ENCODE measurements around the gene LILRB5. TPM values are rescaled to one million over a fixed set of nuclear protein-coding genes. Genes with fewer than 3 reads are reported as not detected.
"Not testable (repeated sequence)": the region's sequence is repeated elsewhere in the genome, so short reads cannot be mapped to it uniquely, and the experiment has no call there.

LILRB5 gene
- total RNA-seq, 1 experiment from 2014 or later = 0.05 TPM

- H3K4me1 ChIP-seq (ENCODE audit: control insufficient read depth, insufficient read depth, low read length); H3K27ac ChIP-seq (ENCODE audit: low read length); POLR2A ChIA-PET; H3K4me3 ChIP-seq (ENCODE audit: low read depth in 2 of 2, low read length in 2 of 2); H3K9me3 ChIP-seq (ENCODE audit: control insufficient read depth, insufficient read depth, low read depth, low read length); BruUV-seq (replicated peaks); H3K36me3 ChIP-seq (ENCODE audit: control insufficient read depth, insufficient read depth, low read length); in situ Hi-C loops (cut with HindIII; ENCODE audit: low pct_unique_long_range_greater_than_20kb, low sequenced_read_pairs); intact Hi-C loops (cut with micrococcal nuclease; ENCODE audit: unreplicated experiment); DNase-seq (ENCODE audit: low read depth, low spot score); CTCF ChIA-PET: not testable (repeated sequence)
- peaks cover 39% of the 10 kb centered on the region for H3K27me3 ChIP-seq (ENCODE audit: control insufficient read depth, insufficient read depth, low read length)
- 0 out of 2 replicates have a peak, but pooled peaks have one; percentile 44 for ATAC-seq
Observed at GRCh38 chr19:54271587-54271986, 14.5 kb upstream of the LILRB5 start.

DNA sequence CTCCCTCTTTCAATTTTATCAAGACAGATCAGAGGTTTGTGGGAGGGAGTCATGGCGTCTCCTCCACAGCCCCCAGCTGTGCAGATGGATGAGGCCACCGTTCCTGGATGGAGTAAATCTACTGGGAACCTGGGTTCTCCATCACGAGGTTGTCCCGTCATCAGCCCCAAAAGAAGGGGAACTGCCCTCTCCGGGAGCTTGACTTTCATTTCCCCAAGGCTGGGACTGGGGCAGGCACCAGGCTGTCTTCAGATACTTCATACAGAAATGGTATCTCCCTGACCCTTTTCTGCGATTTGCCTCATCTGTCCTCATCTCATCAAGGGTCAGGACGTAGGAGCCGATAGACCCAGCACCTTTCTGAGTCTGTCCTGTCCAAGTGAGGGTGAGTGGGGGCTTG is 14.0 kb upstream of the LILRB5 start:
- CTCF ChIA-PET = no interaction called here
- no peak for TF ChIP-seq REST (IDR thresholded peaks at IDR 0.05; ENCODE audit: insufficient read depth in 1 of 2, low read depth in 2 of 2, low read length in 1 of 2)
- no peak for TF ChIP-seq TCF7L2 (IDR thresholded peaks at IDR 0.05; ENCODE audit: low read depth, low read length)
- TF ChIP-seq SIN3A (IDR thresholded peaks at IDR 0.05; ENCODE audit: borderline replicate concordance, insufficient read depth, low read depth, low read length) = no peak
- TF ChIP-seq POLR2AphosphoS5 (IDR thresholded peaks at IDR 0.05; ENCODE audit: low read depth, low read length) = no peak
- TF ChIP-seq, protein P1, sequence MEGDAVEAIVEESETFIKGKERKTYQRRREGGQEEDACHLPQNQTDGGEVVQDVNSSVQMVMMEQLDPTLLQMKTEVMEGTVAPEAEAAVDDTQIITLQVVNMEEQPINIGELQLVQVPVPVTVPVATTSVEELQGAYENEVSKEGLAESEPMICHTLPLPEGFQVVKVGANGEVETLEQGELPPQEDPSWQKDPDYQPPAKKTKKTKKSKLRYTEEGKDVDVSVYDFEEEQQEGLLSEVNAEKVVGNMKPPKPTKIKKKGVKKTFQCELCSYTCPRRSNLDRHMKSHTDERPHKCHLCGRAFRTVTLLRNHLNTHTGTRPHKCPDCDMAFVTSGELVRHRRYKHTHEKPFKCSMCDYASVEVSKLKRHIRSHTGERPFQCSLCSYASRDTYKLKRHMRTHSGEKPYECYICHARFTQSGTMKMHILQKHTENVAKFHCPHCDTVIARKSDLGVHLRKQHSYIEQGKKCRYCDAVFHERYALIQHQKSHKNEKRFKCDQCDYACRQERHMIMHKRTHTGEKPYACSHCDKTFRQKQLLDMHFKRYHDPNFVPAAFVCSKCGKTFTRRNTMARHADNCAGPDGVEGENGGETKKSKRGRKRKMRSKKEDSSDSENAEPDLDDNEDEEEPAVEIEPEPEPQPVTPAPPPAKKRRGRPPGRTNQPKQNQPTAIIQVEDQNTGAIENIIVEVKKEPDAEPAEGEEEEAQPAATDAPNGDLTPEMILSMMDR (IDR thresholded peaks at IDR 0.05) = no peak
- H3K4me1 ChIP-seq (ENCODE audit: control insufficient read depth, insufficient read depth, low read length) = no peaks in the 10 kb centered on the region
- no peaks in the 10 kb centered on the region for H3K36me3 ChIP-seq (ENCODE audit: control insufficient read depth, insufficient read depth, low read length)
- H3K27me3 ChIP-seq (ENCODE audit: control insufficient read depth, insufficient read depth, low read length) = peaks cover 39% of the 10 kb centered on the region
- no TSS peak for BruUV-seq (replicated peaks)
- H3K9me3 ChIP-seq (ENCODE audit: control insufficient read depth, insufficient read depth, low read depth, low read length) = no peaks in the 10 kb centered on the region
- intact Hi-C loops (cut with micrococcal nuclease; ENCODE audit: unreplicated experiment) = no loop called here
- ATAC-seq (no peak), DNase-seq (ENCODE audit: low read depth, low spot score) (no peak)
- POLR2A ChIA-PET = no interaction called here
- in situ Hi-C loops (cut with HindIII; ENCODE audit: low pct_unique_long_range_greater_than_20kb, low sequenced_read_pairs) = no loop called here
- H3K4me3 ChIP-seq (ENCODE audit: low read depth in 2 of 2, low read length in 2 of 2) = no peak overlapping the region
- no peak overlapping the region for H3K27ac ChIP-seq (ENCODE audit: low read length)

- ATAC-seq (no peak), DNase-seq (ENCODE audit: low read depth, low spot score) (no peak)
- Histone ChIP-seq H3K4me3 (ENCODE audit: low read depth in 2 of 2, low read length in 2 of 2) (no peak overlapping the region), H3K4me1 (ENCODE audit: control insufficient read depth, insufficient read depth, low read length) (no peaks in the 10 kb centered on the region), H3K27ac (ENCODE audit: low read length) (no peak overlapping the region), H3K27me3 (ENCODE audit: control insufficient read depth, insufficient read depth, low read length) (peaks cover 36% of the 10 kb centered on the region), H3K36me3 (ENCODE audit: control insufficient read depth, insufficient read depth, low read length) (no peaks in the 10 kb centered on the region), H3K9me3 (ENCODE audit: control insufficient read depth, insufficient read depth, low read depth, low read length) (no peaks in the 10 kb centered on the region)
- in situ Hi-C loops (cut with HindIII; ENCODE audit: low pct_unique_long_range_greater_than_20kb, low sequenced_read_pairs) (no loop called here), intact Hi-C loops (cut with micrococcal nuclease; ENCODE audit: unreplicated experiment) (no loop called here)
- CTCF ChIA-PET = no interaction called here
- POLR2A ChIA-PET = interaction anchor here (0.6 kb wide), 1 partner anchor 33 kb away, joined by 3 read pairs; no protein-coding TSS in a partner anchor
- TF ChIP-seq TCF7L2 (IDR thresholded peaks at IDR 0.05; ENCODE audit: low read depth, low read length) (no peak), POLR2AphosphoS5 (IDR thresholded peaks at IDR 0.05; ENCODE audit: low read depth, low read length) (no peak), REST (IDR thresholded peaks at IDR 0.05; ENCODE audit: insufficient read depth in 1 of 2, low read depth in 2 of 2, low read length in 1 of 2) (no peak), SIN3A (IDR thresholded peaks at IDR 0.05; ENCODE audit: borderline replicate concordance, insufficient read depth, low read depth, low read length) (no peak)
- TF ChIP-seq, protein P1 (IDR thresholded peaks at IDR 0.05) = no peak
- BruUV-seq (replicated peaks) = no TSS peak
Observed at GRCh38 chr19:54268936-54269335, 11.9 kb upstream of the LILRB5 start.
